Natural killer cell (primary cell): Measurements from ENCODE around the gene EXTL1. TPM values are rescaled to one million over a fixed set of nuclear protein-coding genes. Genes with fewer than 3 reads are reported as not detected.

ENCODE experiments used
- total RNA-seq, 4 donors: library from RNA; stranded (reverse); fragments of 120-200 nt in 1 of 4; gene quantifications; one replicate each; pipeline versions ENCODE4 v1.2.3 to v1.2.4, GENCODE V29; 2013 to 2022

Gene EXTL1
- total RNA-seq, 3 donors from 2014 or later (not counting 1 experiment from before 2014, with no cell fraction given): not detected

Other genes starting within 250 kb of the EXTL1 start
- gene SELENON, start 221.6 kb upstream of the EXTL1 start, total RNA-seq: 10 to 100 TPM in 2 of 3 donors, 1 to 10 TPM in 1; 9.7 to 16.4 (median 11.1) TPM
- gene MTFR1L, start 201.8 kb upstream of the EXTL1 start, total RNA-seq: 10 to 100 TPM; 33.4 to 39.0 (median 39.0) TPM
- gene AUNIP, start 162.3 kb upstream of the EXTL1 start, total RNA-seq: under 1 TPM; 0.16 to 0.50 (median 0.20) TPM
- gene PAQR7, start 146.1 kb upstream of the EXTL1 start, total RNA-seq: 1 to 10 TPM; 2.9 to 3.6 (median 3.0) TPM
- 10 to 100 TPM; 26.6 to 41.0 (median 35.2) TPM for gene STMN1, start 115.4 kb upstream of the EXTL1 start, total RNA-seq
- 10 to 100 TPM; 39.0 to 95.1 (median 68.6) TPM for gene PAFAH2, start 23.7 kb upstream of the EXTL1 start, total RNA-seq
- gene SLC30A2, start 24.3 kb downstream of the EXTL1 start, total RNA-seq: not detected
- not detected for gene TRIM63, start 45.9 kb downstream of the EXTL1 start, total RNA-seq
- 1 to 10 TPM; 3.1 to 8.2 (median 8.1) TPM for gene PDIK1L, start 90.0 kb downstream of the EXTL1 start, total RNA-seq
- gene FAM110D, start 137.3 kb downstream of the EXTL1 start, total RNA-seq: not detected
- gene C1orf232, start 147.2 kb downstream of the EXTL1 start, total RNA-seq: not detected
- gene ZNF593, start 148.1 kb downstream of the EXTL1 start, total RNA-seq: 10 to 100 TPM in 2 of 3 donors, 1 to 10 TPM in 1; 8.6 to 17.8 (median 15.6) TPM
- gene ZNF593OS, start 150.1 kb downstream of the EXTL1 start, total RNA-seq: not detected
- gene CNKSR1, start 155.7 kb downstream of the EXTL1 start, total RNA-seq: 1 to 10 TPM in 2 of 3 donors, under 1 TPM in 1; 0.89 to 1.9 (median 1.0) TPM
- gene CATSPER4, start 168.8 kb downstream of the EXTL1 start, total RNA-seq: not detected
- gene CEP85, start 212.4 kb downstream of the EXTL1 start, total RNA-seq: 10 to 100 TPM; 13.0 to 20.4 (median 18.0) TPM